Measurements from ENCODE around the gene NOTCH3. TPM values are rescaled to one million over a fixed set of nuclear protein-coding genes. Genes with fewer than 3 reads are reported as not detected.

The NOTCH3 gene
- total RNA-seq, 2 donors from 2014 or later, result 140 to 171 TPM

GRCh38 chr19:15241259-15241910 is 40.6 kb upstream of the NOTCH3 start:
- no peak overlapping the region for H3K4me3 Mint-ChIP-seq
- H3K27ac ChIP-seq (ENCODE audit: low read depth, low read length), result no peak overlapping the region
- H3K4me1 ChIP-seq (ENCODE audit: control insufficient read depth, insufficient read depth, low read length), result no peaks in the 10 kb centered on the region
- no peak overlapping the region for H3K9ac ChIP-seq (ENCODE audit: extremely low read depth, low read length, poor library complexity, severe bottlenecking)
- no peaks in the 10 kb centered on the region for H3K9me3 ChIP-seq (ENCODE audit: control insufficient read depth, low read length)
- no peaks in the 10 kb centered on the region for H3K27me3 ChIP-seq (ENCODE audit: control insufficient read depth, insufficient read depth, low read length, poor library complexity, severe bottlenecking)
- no peak overlapping the region for H3K27ac Mint-ChIP-seq
- no peaks in the 10 kb centered on the region for H3K9me3 Mint-ChIP-seq
- no peak for DNase-seq
- no peaks in the 10 kb centered on the region for H3K4me1 Mint-ChIP-seq
- H3K27me3 Mint-ChIP-seq (ENCODE audit: insufficient read depth), result no peaks in the 10 kb centered on the region
- H3K4me3 ChIP-seq (ENCODE audit: low read length), result no peak overlapping the region
- 97 to 100% methylated on average over 4 to 9 of the region's 9 CpGs for WGBS, 2 experiments (ENCODE audit: insufficient coverage in 1 of 2, insufficient read length in 1 of 2)
- peaks cover 67% of the 10 kb centered on the region for H3K36me3 ChIP-seq (ENCODE audit: control insufficient read depth, insufficient read depth, low read length)
- TF ChIP-seq, protein P1, sequence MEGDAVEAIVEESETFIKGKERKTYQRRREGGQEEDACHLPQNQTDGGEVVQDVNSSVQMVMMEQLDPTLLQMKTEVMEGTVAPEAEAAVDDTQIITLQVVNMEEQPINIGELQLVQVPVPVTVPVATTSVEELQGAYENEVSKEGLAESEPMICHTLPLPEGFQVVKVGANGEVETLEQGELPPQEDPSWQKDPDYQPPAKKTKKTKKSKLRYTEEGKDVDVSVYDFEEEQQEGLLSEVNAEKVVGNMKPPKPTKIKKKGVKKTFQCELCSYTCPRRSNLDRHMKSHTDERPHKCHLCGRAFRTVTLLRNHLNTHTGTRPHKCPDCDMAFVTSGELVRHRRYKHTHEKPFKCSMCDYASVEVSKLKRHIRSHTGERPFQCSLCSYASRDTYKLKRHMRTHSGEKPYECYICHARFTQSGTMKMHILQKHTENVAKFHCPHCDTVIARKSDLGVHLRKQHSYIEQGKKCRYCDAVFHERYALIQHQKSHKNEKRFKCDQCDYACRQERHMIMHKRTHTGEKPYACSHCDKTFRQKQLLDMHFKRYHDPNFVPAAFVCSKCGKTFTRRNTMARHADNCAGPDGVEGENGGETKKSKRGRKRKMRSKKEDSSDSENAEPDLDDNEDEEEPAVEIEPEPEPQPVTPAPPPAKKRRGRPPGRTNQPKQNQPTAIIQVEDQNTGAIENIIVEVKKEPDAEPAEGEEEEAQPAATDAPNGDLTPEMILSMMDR (conservative IDR thresholded peaks at IDR 0.05), result no peak
- H3K36me3 Mint-ChIP-seq (ENCODE audit: low read depth), result peaks cover 54% of the 10 kb centered on the region

DNA sequence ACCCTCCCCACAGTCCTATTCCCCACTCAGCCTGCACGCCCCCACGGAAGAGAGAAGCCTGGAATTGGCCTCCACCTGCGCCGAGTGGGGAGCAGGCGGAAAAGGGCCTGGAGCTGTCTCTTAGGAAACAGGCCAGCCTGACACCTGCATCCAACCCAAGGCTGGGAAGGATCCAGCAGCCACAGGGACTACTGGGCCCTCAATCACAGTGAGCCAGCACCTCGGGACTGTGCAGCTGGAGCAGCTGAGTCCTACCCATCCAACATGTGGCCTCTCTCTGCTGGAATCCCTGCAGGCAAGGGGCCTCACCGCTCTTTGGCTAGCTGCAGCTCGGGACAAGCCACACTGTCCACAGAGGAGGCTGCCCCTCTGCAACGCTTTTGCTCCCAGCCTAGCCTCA is 39.7 kb upstream of the NOTCH3 start:
- Mint-ChIP-seq H3K36me3 (ENCODE audit: low read depth) (peaks cover 54% of the 10 kb centered on the region), H3K4me1 (no peaks in the 10 kb centered on the region), H3K27ac (no peak overlapping the region), H3K4me3 (no peak overlapping the region), H3K27me3 (ENCODE audit: insufficient read depth) (no peaks in the 10 kb centered on the region), H3K9me3 (no peaks in the 10 kb centered on the region)
- H3K27ac ChIP-seq (ENCODE audit: low read depth, low read length), result no peak overlapping the region
- H3K36me3 ChIP-seq (ENCODE audit: control insufficient read depth, insufficient read depth, low read length), result peaks cover 67% of the 10 kb centered on the region
- H3K9me3 ChIP-seq (ENCODE audit: control insufficient read depth, low read length), result no peaks in the 10 kb centered on the region
- no peaks in the 10 kb centered on the region for H3K4me1 ChIP-seq (ENCODE audit: control insufficient read depth, insufficient read depth, low read length)
- TF ChIP-seq, protein P1 (conservative IDR thresholded peaks at IDR 0.05), result no peak
- WGBS, 2 experiments (ENCODE audit: insufficient coverage in 1 of 2, insufficient read length in 1 of 2), result 96 to 97% methylated on average over 7 to 9 of the region's 9 CpGs
- no peaks in the 10 kb centered on the region for H3K27me3 ChIP-seq (ENCODE audit: control insufficient read depth, insufficient read depth, low read length, poor library complexity, severe bottlenecking)
- no peak for DNase-seq
- no peak overlapping the region for H3K4me3 ChIP-seq (ENCODE audit: low read length)
- no peak overlapping the region for H3K9ac ChIP-seq (ENCODE audit: extremely low read depth, low read length, poor library complexity, severe bottlenecking)

DNA sequence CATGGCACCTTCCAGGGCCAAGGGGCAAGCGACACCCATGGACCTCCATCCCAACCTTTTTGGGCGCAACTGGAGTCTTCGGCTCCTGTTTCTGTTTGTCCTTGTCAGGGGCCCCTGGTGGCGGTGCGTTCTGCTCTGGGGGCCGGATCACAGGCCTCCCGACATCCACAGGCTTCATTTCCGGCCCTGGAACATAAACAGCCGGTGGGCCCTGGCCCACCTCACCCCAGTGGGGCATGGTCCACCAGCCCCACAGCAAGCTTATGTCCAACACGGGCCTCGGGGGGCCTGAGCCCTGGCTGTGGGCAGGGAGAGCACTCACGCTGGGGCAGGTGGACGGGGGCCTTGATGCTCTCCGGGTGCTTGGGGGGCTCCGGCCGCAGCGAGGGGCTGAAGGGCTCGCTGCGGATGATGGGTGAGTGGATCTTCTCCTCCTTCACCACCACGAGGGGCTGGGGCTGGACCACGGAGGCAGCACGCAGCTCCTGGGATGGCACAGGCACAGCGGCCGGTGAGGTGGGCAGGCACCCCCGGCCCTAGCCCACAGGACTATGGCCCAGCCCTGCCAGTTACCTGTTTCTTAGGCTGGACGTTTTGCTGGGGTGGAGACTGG is 38.6 kb upstream of the NOTCH3 start:
- H3K4me1 Mint-ChIP-seq, result no peaks in the 10 kb centered on the region
- no peak overlapping the region for H3K27ac ChIP-seq (ENCODE audit: low read depth, low read length)
- H3K9me3 Mint-ChIP-seq, result no peaks in the 10 kb centered on the region
- H3K36me3 ChIP-seq (ENCODE audit: control insufficient read depth, insufficient read depth, low read length), result peaks cover 64% of the 10 kb centered on the region
- no peak overlapping the region for H3K4me3 Mint-ChIP-seq
- WGBS, 2 experiments (ENCODE audit: insufficient coverage in 1 of 2, insufficient read length in 1 of 2), result 91 to 98% methylated on average over 9 to 26 of the region's 26 CpGs
- no peaks in the 10 kb centered on the region for H3K9me3 ChIP-seq (ENCODE audit: control insufficient read depth, low read length)
- no peak for DNase-seq
- no peak overlapping the region for H3K9ac ChIP-seq (ENCODE audit: extremely low read depth, low read length, poor library complexity, severe bottlenecking)
- no peak overlapping the region for H3K4me3 ChIP-seq (ENCODE audit: low read length)
- no peaks in the 10 kb centered on the region for H3K27me3 Mint-ChIP-seq (ENCODE audit: insufficient read depth)
- H3K36me3 Mint-ChIP-seq (ENCODE audit: low read depth), result peaks cover 51% of the 10 kb centered on the region
- no peaks in the 10 kb centered on the region for H3K4me1 ChIP-seq (ENCODE audit: control insufficient read depth, insufficient read depth, low read length)
- H3K27me3 ChIP-seq (ENCODE audit: control insufficient read depth, insufficient read depth, low read length, poor library complexity, severe bottlenecking), result no peaks in the 10 kb centered on the region
- no peak overlapping the region for H3K27ac Mint-ChIP-seq
- TF ChIP-seq, protein P1 (conservative IDR thresholded peaks at IDR 0.05), result no peak
